Fibroblast of lung (primary cell): Measurements from ENCODE around the gene STYXL2.

Experiments
- CTCF ChIP-seq, 2 donors: IDR thresholded peaks in 1 of 2; conservative IDR thresholded peaks in 1 of 2; 1 replicate in 1 of 2; 2 replicates in 1 of 2; pipeline ENCODE4 v1.5.1; 2011 to 2012; ENCODE audit warnings: low read length in 2 of 2, control low read depth in 1 of 2, inconsistent platforms in 1 of 2, low read depth in 1 of 2, mild to moderate bottlenecking in 1 of 2
- EZH2 ChIP-seq: IDR thresholded peaks from 2 replicates; pipeline ENCODE4 v1.5.1; 2012; ENCODE audit warnings: low read length, control low read depth, mild to moderate bottlenecking; ENCODE audit errors: missing control alignments

- TF ChIP-seq CTCF (conservative IDR thresholded peaks at IDR 0.05 in 1 of 2, IDR thresholded peaks at IDR 0.05 in 1 of 2; ENCODE audit: low read depth in 1 of 2, low read length in 2 of 2) (no peak), EZH2 (no peak)
These were observed 9.2 kb downstream of the STYXL2 start for GRCh38 chr1:167102906-167103573.
